Measurements from ENCODE around the gene MYL12A.

- TF ChIP-seq, protein P1, sequence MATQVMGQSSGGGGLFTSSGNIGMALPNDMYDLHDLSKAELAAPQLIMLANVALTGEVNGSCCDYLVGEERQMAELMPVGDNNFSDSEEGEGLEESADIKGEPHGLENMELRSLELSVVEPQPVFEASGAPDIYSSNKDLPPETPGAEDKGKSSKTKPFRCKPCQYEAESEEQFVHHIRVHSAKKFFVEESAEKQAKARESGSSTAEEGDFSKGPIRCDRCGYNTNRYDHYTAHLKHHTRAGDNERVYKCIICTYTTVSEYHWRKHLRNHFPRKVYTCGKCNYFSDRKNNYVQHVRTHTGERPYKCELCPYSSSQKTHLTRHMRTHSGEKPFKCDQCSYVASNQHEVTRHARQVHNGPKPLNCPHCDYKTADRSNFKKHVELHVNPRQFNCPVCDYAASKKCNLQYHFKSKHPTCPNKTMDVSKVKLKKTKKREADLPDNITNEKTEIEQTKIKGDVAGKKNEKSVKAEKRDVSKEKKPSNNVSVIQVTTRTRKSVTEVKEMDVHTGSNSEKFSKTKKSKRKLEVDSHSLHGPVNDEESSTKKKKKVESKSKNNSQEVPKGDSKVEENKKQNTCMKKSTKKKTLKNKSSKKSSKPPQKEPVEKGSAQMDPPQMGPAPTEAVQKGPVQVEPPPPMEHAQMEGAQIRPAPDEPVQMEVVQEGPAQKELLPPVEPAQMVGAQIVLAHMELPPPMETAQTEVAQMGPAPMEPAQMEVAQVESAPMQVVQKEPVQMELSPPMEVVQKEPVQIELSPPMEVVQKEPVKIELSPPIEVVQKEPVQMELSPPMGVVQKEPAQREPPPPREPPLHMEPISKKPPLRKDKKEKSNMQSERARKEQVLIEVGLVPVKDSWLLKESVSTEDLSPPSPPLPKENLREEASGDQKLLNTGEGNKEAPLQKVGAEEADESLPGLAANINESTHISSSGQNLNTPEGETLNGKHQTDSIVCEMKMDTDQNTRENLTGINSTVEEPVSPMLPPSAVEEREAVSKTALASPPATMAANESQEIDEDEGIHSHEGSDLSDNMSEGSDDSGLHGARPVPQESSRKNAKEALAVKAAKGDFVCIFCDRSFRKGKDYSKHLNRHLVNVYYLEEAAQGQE (IDR thresholded peaks at IDR 0.05; ENCODE audit: insufficient read depth in 1 of 2, low read depth in 2 of 2, low read length in 2 of 2): no peak
- no peak for TF ChIP-seq POLR2AphosphoS5 (IDR thresholded peaks at IDR 0.05; ENCODE audit: low read depth, low read length)
- TF ChIP-seq TAF1 (IDR thresholded peaks at IDR 0.05; ENCODE audit: borderline replicate concordance, insufficient read depth, low read length): no peak
- no peak for TF ChIP-seq SIN3A (IDR thresholded peaks at IDR 0.05; ENCODE audit: borderline replicate concordance, insufficient read depth, low read length)
- TF ChIP-seq FOXP2 (optimal IDR thresholded peaks at IDR 0.05; ENCODE audit: borderline replicate concordance, extremely low read depth, extremely low read length, insufficient read depth): no peak
Observed at GRCh38 chr18:3199942-3200645, 47.5 kb upstream of the MYL12A start.
